ENCODE results near the gene ANK3. TPM values are rescaled to one million over a fixed set of nuclear protein-coding genes. Genes with fewer than 3 reads are reported as not detected.

The ANK3 gene
- total RNA-seq, 2 donors from 2014 or later: 33.3 to 51.4 TPM

- no peak for DNase-seq
- no peaks in the 10 kb centered on the region for H3K9me3 Mint-ChIP-seq
- ATAC-seq (replicated peaks in 1 of 2): no peak
- no peaks in the 10 kb centered on the region for H3K27me3 Mint-ChIP-seq (ENCODE audit: low read depth)
- peaks cover 14% of the 10 kb centered on the region for H3K4me1 Mint-ChIP-seq (ENCODE audit: low read depth)
- no peaks in the 10 kb centered on the region for H3K36me3 Mint-ChIP-seq (ENCODE audit: insufficient read depth in 2 of 2)
- no peak overlapping the region for H3K27ac Mint-ChIP-seq
- H3K4me3 Mint-ChIP-seq: no peak overlapping the region
These were observed 131.8 kb downstream of the ANK3 start for GRCh38 chr10:60257767-60258428.

- H3K27ac Mint-ChIP-seq: no peak overlapping the region
- ATAC-seq (replicated peaks in 1 of 2): no peak
- H3K9me3 Mint-ChIP-seq: no peaks in the 10 kb centered on the region
- H3K36me3 Mint-ChIP-seq (ENCODE audit: insufficient read depth in 2 of 2): no peaks in the 10 kb centered on the region
- no peaks in the 10 kb centered on the region for H3K27me3 Mint-ChIP-seq (ENCODE audit: low read depth)
- H3K4me1 Mint-ChIP-seq (ENCODE audit: low read depth): no peaks in the 10 kb centered on the region
- DNase-seq: no peak
- no peak overlapping the region for H3K4me3 Mint-ChIP-seq
These were observed 134.9 kb downstream of the ANK3 start for GRCh38 chr10:60254776-60255175.

GRCh38 chr10:60253484-60253883, 136.2 kb downstream of the ANK3 start:
- no peak for ATAC-seq (replicated peaks in 1 of 2)
- DNase-seq: no peak
- H3K27ac Mint-ChIP-seq: no peak overlapping the region
- no peaks in the 10 kb centered on the region for H3K4me1 Mint-ChIP-seq (ENCODE audit: low read depth)
- H3K9me3 Mint-ChIP-seq: no peaks in the 10 kb centered on the region
- no peaks in the 10 kb centered on the region for H3K36me3 Mint-ChIP-seq (ENCODE audit: insufficient read depth in 2 of 2)
- no peaks in the 10 kb centered on the region for H3K27me3 Mint-ChIP-seq (ENCODE audit: low read depth)
- H3K4me3 Mint-ChIP-seq: no peak overlapping the region

- ATAC-seq (replicated peaks in 1 of 2) (no peak), DNase-seq (no peak)
- H3K27ac Mint-ChIP-seq: no peak overlapping the region
- H3K4me3 Mint-ChIP-seq: no peak overlapping the region
- no peaks in the 10 kb centered on the region for H3K9me3 Mint-ChIP-seq
- no peaks in the 10 kb centered on the region for H3K4me1 Mint-ChIP-seq (ENCODE audit: low read depth)
- no peaks in the 10 kb centered on the region for H3K36me3 Mint-ChIP-seq (ENCODE audit: insufficient read depth in 2 of 2)
- no peaks in the 10 kb centered on the region for H3K27me3 Mint-ChIP-seq (ENCODE audit: low read depth)
These were observed 137.0 kb downstream of the ANK3 start for GRCh38 chr10:60252688-60253087.

- H3K36me3 Mint-ChIP-seq (ENCODE audit: insufficient read depth in 2 of 2): no peaks in the 10 kb centered on the region
- no peak overlapping the region for H3K27ac Mint-ChIP-seq
- ATAC-seq (replicated peaks in 1 of 2) (no peak), DNase-seq (no peak)
- no peaks in the 10 kb centered on the region for H3K9me3 Mint-ChIP-seq
- no peaks in the 10 kb centered on the region for H3K27me3 Mint-ChIP-seq (ENCODE audit: low read depth)
- H3K4me1 Mint-ChIP-seq (ENCODE audit: low read depth): no peaks in the 10 kb centered on the region
- H3K4me3 Mint-ChIP-seq: no peak overlapping the region
These were observed 143.3 kb downstream of the ANK3 start for GRCh38 chr10:60246382-60246781.

- DNase-seq (no peak), ATAC-seq (replicated peaks in 1 of 2) (no peak)
- Mint-ChIP-seq H3K36me3 (ENCODE audit: insufficient read depth in 2 of 2) (no peaks in the 10 kb centered on the region), H3K27me3 (ENCODE audit: low read depth) (no peaks in the 10 kb centered on the region), H3K4me3 (no peak overlapping the region), H3K4me1 (ENCODE audit: low read depth) (peaks cover 35% of the 10 kb centered on the region), H3K9me3 (no peaks in the 10 kb centered on the region), H3K27ac (no peak overlapping the region)
These were observed 150.4 kb downstream of the ANK3 start for GRCh38 chr10:60239228-60239627.

- H3K27ac Mint-ChIP-seq: no peak overlapping the region
- peaks cover 0 to 2% of the 10 kb centered on the region in 2 donors for H3K36me3 Mint-ChIP-seq (ENCODE audit: insufficient read depth in 2 of 2)
- DNase-seq: no peak
- H3K27me3 Mint-ChIP-seq (ENCODE audit: low read depth): no peaks in the 10 kb centered on the region
- H3K4me1 Mint-ChIP-seq (ENCODE audit: low read depth): peaks cover 35% of the 10 kb centered on the region
- no peak overlapping the region for H3K4me3 Mint-ChIP-seq
- H3K9me3 Mint-ChIP-seq: no peaks in the 10 kb centered on the region
- no peak for ATAC-seq (replicated peaks in 1 of 2)
These were observed 150.9 kb downstream of the ANK3 start for GRCh38 chr10:60238759-60239100.

- ATAC-seq (replicated peaks in 1 of 2): peak in 1 of 2 donors; percentile 96
- H3K4me3 Mint-ChIP-seq: peak overlapping the region in 1 of 2 donors; percentile 65
- H3K36me3 Mint-ChIP-seq (ENCODE audit: insufficient read depth in 2 of 2): peaks cover 0 to 4% of the 10 kb centered on the region in 2 donors
- no peak overlapping the region for H3K27ac Mint-ChIP-seq
- peaks cover 35% of the 10 kb centered on the region for H3K4me1 Mint-ChIP-seq (ENCODE audit: low read depth)
- no peaks in the 10 kb centered on the region for H3K9me3 Mint-ChIP-seq
- H3K27me3 Mint-ChIP-seq (ENCODE audit: low read depth): no peaks in the 10 kb centered on the region
- peak in 1 of 2 donors; percentile 42 for DNase-seq
These were observed 151.5 kb downstream of the ANK3 start for GRCh38 chr10:60237977-60238758.

- H3K27ac Mint-ChIP-seq: peak overlapping the region; percentile 2
- peak overlapping the region; percentile 54 to 79 for H3K4me3 Mint-ChIP-seq
- H3K36me3 Mint-ChIP-seq (ENCODE audit: insufficient read depth in 2 of 2): peaks cover 0 to 4% of the 10 kb centered on the region in 2 donors
- H3K4me1 Mint-ChIP-seq (ENCODE audit: low read depth): peaks cover 44% of the 10 kb centered on the region
- H3K9me3 Mint-ChIP-seq: no peaks in the 10 kb centered on the region
- no peaks in the 10 kb centered on the region for H3K27me3 Mint-ChIP-seq (ENCODE audit: low read depth)
- DNase-seq (peak in 1 of 2 donors; percentile 51), ATAC-seq (replicated peaks in 1 of 2) (peak; percentile 55 to 59)
These were observed 152.7 kb downstream of the ANK3 start for GRCh38 chr10:60236869-60237524.

- H3K4me1 Mint-ChIP-seq (ENCODE audit: low read depth): peaks cover 45% of the 10 kb centered on the region
These were observed 154.7 kb downstream of the ANK3 start for GRCh38 chr10:60235001-60235400.

GRCh38 chr10:60234551-60234950, 155.1 kb downstream of the ANK3 start:
- DNase-seq (no peak), ATAC-seq (replicated peaks in 1 of 2) (no peak)
- no peaks in the 10 kb centered on the region for H3K27me3 Mint-ChIP-seq (ENCODE audit: low read depth)
- peaks cover 44% of the 10 kb centered on the region for H3K4me1 Mint-ChIP-seq (ENCODE audit: low read depth)
- peaks cover 0 to 4% of the 10 kb centered on the region in 2 donors for H3K36me3 Mint-ChIP-seq (ENCODE audit: insufficient read depth in 2 of 2)
- no peak overlapping the region for H3K27ac Mint-ChIP-seq
- no peaks in the 10 kb centered on the region for H3K9me3 Mint-ChIP-seq
- no peak overlapping the region for H3K4me3 Mint-ChIP-seq

More at GRCh38 chr10:60235001-60235400, 154.7 kb downstream of the ANK3 start:
- no peak for DNase-seq
- H3K4me3 Mint-ChIP-seq: no peak overlapping the region
- no peak for ATAC-seq (replicated peaks in 1 of 2)
- no peaks in the 10 kb centered on the region for H3K27me3 Mint-ChIP-seq (ENCODE audit: low read depth)
- H3K9me3 Mint-ChIP-seq: no peaks in the 10 kb centered on the region
- H3K27ac Mint-ChIP-seq: no peak overlapping the region
- peaks cover 0 to 4% of the 10 kb centered on the region in 2 donors for H3K36me3 Mint-ChIP-seq (ENCODE audit: insufficient read depth in 2 of 2)

GRCh38 chr10:60230892-60231291, 158.8 kb downstream of the ANK3 start:
- peaks cover 0 to 4% of the 10 kb centered on the region in 2 donors for H3K36me3 Mint-ChIP-seq (ENCODE audit: insufficient read depth in 2 of 2)
- H3K27ac Mint-ChIP-seq: no peak overlapping the region
- H3K4me3 Mint-ChIP-seq: no peak overlapping the region

GRCh38 chr10:60224066-60224705, 165.5 kb downstream of the ANK3 start:
- no peaks in the 10 kb centered on the region for H3K36me3 Mint-ChIP-seq (ENCODE audit: insufficient read depth in 2 of 2)
- H3K4me3 Mint-ChIP-seq: no peak overlapping the region
- no peak for ATAC-seq (replicated peaks in 1 of 2)
- no peaks in the 10 kb centered on the region for H3K4me1 Mint-ChIP-seq (ENCODE audit: low read depth)
- no peak overlapping the region for H3K27ac Mint-ChIP-seq
- DNase-seq: no peak
- no peaks in the 10 kb centered on the region for H3K9me3 Mint-ChIP-seq
- no peaks in the 10 kb centered on the region for H3K27me3 Mint-ChIP-seq (ENCODE audit: low read depth)

More at GRCh38 chr10:60230892-60231291, 158.8 kb downstream of the ANK3 start:
- H3K4me1 Mint-ChIP-seq (ENCODE audit: low read depth): peaks cover 11% of the 10 kb centered on the region
- DNase-seq: no peak
- ATAC-seq (replicated peaks in 1 of 2): no peak
- H3K27me3 Mint-ChIP-seq (ENCODE audit: low read depth): no peaks in the 10 kb centered on the region
- H3K9me3 Mint-ChIP-seq: no peaks in the 10 kb centered on the region
